HG03442 (cell line): ENCODE measurements around the gene TTC21A.
A peak's percentile ranks its signal among the peaks of the same experiment; 100 is the strongest.

ENCODE experiments used
- ATAC-seq: cut with Tn5 transposase; IDR thresholded peaks from one replicate; pipeline ENCODE4 v1.9.1; 2021; ENCODE audit warnings: mild to moderate bottlenecking, moderate library complexity; ENCODE audit not compliant: unreplicated experiment

TTC21A gene

GRCh38 chr3:39137435-39137936 lies 30.0 kb downstream of the TTC21A start:
- ATAC-seq = no peak

GRCh38 chr3:39137991-39138803 lies 30.7 kb downstream of the TTC21A start:
- no peak for ATAC-seq

- ATAC-seq = no peak
These were observed 31.4 kb downstream of the TTC21A start for GRCh38 chr3:39138804-39139415.

DNA sequence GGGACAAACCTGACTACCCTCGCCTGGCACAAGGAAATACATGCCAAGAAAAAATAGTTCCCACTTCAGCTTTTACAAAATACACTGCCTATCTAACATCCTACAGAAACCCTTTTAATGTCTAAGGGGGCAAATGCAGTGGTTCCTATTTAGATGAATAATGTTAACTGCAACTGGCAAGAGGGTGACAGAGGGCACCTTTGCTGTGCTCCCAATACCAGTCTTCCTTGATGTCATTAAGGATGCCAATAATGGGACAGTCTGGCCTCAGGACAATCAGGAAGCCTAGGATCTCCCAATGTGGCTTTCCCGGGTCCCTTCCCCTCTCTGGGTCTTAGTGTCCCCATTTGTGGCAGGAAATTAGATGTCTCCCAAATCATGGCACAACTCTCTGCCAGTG lies 32.0 kb downstream of the TTC21A start:
- ATAC-seq = no peak

DNA sequence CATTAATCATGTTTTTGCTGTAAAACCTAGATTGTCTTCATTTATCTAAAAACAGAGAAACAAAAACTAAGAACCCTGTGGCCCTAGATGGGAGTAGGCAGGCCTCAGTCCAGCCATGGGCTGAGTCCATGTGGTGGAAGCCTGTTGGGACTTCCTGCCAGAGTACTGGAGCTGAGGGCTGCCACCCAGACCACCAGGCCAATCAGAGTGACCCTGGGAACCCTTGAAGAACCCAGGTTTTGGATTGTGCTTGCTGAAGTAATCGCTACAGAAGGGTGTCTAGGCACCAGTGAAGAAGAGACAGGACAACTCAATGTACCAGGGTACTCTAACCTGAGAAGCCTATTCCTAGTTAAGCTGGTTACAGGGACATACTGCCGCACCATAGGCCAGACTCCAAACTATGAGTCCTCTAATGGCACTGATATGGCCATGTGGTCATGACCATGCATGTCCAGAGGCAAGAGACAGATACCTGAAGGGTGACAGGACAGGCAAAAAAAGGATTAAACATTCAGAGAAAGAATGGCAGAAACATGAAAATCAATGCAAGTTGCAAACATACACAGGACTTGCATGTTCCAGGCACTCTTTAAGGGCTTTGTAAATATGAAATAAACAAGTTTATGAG lies 33.0 kb downstream of the TTC21A start:
- ATAC-seq = no peak

GRCh38 chr3:39141171-39141995 lies 33.9 kb downstream of the TTC21A start:
- ATAC-seq = no peak

DNA sequence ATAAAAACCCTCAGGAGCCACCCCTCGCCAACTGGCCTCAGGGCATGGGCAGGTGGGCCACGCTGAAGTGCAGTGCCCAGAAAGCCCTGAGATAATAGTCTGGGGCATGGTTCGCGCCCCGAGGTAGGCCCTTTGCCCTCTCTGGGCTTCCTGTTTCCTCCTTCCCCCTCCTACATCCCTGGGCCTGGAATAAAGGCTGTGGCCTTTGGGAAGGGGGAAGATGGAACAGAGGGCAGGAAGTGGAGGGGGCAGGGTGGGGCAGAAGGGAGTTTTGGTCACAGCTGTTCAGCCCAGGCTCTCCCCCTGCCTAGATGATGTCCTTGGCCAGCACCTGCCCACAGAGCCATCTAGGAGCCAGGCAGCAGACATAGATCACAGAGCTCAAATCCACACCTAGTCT lies 34.6 kb downstream of the TTC21A start:
- no peak for ATAC-seq

GRCh38 chr3:39143051-39143885 lies 35.8 kb downstream of the TTC21A start:
- ATAC-seq = no peak

DNA sequence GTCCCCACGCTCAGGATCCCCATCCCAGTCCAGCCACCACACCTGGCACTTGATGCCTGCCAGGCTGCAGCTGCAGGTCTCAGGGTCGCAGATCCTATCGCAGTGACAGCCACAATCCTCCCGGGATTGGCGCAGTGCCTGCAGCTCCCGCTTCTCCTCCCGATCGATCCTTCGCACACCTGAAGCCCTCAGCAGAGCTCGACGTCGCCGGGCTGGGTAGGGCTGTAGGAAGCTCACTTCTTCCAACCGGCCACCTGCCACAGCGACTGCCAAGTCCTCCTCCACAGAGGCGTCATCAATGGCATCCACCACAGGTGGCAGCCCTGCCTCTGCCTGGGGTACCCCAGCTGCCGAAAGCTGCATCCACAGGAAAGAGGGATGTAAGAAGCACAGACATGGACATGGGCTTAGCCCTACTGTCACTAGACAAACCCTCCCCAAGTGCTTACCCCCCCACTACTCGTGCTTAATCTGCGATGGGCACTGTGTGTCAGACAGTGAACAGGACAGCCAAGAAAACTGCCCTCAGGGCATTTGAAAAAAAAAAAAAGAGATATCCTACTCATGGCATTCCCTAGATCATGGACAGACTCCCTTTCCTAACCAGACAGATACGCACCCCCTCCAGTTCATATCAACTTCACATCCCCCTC lies 36.7 kb downstream of the TTC21A start:
- ATAC-seq = no peak

- ATAC-seq = no peak
These were observed 37.4 kb downstream of the TTC21A start for GRCh38 chr3:39144748-39145380.

DNA sequence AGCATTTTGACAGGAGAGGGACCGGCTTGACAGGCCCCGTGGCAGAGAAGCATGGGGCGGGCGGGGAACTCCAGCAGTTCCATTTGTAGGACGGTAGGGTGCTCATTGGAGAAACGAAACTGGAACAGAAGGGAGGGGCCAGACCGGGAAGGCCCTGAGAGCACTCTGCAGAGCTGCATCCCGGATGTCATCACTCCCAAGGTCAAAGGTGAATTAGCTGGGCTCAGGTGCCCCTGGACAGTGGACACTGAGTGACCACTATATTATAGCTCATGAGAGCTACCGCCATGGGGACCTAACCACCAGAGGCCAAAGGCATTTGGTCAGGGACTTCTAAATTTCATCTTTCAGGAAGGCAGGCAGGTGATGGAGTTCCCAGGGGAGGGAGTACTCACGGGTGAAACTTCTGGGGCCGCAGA lies 38.6 kb downstream of the TTC21A start:
- ATAC-seq = no peak

DNA sequence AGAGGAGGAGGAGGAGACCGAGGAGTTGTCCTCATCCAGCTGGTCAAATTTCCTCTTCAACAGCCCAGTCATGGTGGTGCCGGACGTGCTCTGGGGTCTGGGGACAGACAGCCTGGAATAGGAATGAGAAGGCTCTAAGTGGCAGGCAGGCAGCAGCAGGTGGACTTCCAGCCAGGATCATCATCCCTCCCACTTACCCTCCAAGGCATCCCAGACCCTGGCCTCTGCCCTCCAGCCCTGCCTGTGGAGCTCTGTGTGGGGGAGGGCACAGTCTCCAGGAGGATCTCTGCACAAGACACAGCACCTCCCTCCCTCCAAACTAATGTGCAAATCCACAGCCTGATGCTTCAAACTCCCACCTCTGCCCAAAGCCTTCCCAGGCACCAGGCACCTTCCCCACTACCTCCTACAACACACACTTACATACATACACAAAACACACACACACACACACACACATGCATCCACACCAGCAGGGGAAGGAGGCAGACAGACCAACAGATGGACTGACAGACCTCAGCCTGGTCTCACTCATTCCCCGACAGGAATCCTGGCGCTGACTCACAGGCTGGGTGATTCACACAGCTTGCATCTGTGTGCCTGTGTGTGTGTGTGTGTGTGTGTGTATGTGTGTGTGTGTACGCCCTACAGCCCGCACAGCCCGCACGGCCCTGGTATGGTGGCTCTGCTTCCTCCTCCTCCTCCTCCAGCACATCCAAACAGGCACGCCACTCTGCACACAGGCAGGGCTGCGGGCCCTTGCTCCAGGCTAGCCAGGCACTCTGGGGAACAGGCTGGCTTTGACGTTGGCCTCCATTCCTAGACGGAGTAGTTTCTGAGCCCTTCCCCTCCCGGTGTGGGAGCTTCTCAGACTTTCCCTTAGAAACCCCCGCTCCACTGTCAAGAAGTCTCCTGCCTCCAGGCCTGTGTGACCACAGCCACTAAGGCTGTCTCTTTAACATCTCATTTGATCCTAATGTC lies 39.4 kb downstream of the TTC21A start:
- ATAC-seq = no peak

DNA sequence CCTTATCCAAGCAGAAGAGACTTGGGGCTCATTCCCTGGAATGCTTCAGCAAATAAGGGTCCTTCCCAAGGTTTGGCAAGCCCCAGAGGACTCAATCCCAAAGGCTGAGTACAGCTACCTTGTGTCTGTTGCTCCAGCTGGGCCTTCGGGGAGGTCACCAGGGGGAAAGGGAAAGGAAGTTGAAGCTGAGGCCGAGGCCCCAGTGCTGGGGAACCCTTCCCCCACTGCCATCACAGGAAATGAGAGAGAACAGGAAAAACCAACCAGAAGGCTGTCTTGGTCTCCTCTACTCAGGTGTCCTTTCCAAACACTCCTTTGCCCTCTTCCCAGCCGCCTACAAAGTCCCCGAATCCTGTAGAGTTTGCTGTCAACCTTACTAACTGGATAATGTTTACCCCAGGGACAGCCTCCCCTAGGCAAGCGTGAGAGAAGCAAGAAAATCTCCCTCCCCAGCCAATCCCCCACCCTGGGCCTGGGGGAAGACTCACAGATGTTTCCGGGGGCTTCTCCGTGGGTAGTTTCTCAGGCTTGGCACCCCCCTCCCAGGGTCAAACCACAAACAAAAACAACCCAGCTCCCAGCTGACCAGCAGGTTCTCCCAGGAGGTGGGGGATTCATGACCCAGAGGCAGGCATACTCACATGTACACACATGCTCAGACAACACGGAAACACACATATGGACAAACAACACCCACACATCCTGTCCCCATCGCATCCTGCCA lies 40.4 kb downstream of the TTC21A start:
- peak; percentile 16 for ATAC-seq

- no peak for ATAC-seq
These were observed 41.1 kb downstream of the TTC21A start for GRCh38 chr3:39148435-39149058.

- ATAC-seq = no peak
These were observed 41.6 kb downstream of the TTC21A start for GRCh38 chr3:39149059-39149455.

- no peak for ATAC-seq
These were observed 42.1 kb downstream of the TTC21A start for GRCh38 chr3:39149498-39150147.
